Endothelial cell of umbilical vein (primary cell): ENCODE data around the gene ACADVL. TPM values are rescaled to one million over a fixed set of nuclear protein-coding genes. Genes with fewer than 3 reads are reported as not detected.

Source experiments
- BruUV-seq: library from RNA; stranded (reverse); fragments of 400-500 nt; replicated peaks from 2 replicates; lab custom pipeline; 2021; lab: Mats Ljungman, UMichigan
- CTCF ChIA-PET: fragments of 300-600, 350-600 bp; sonication (Branson Sonifier 250); formaldehyde crosslinking; loops from one replicate; lab custom pipeline; 2021; ENCODE audit warnings: antibody characterized with exemption, inconsistent platforms; lab: Charles Lee
- POLR2A ChIA-PET: fragments of 300-600, 350-600 bp; sonication (Branson Sonifier 250); formaldehyde crosslinking; loops from one replicate; lab custom pipeline; 2021; ENCODE audit warnings: antibody characterized with exemption, inconsistent platforms; lab: Charles Lee
- DNase-seq: peaks from one replicate; pipeline ENCODE4 v3.0.0-alpha.2; 2011; ENCODE audit warnings: low read depth, low spot score
- FAIRE-seq: peaks from 2 replicates; lab custom pipeline; 2011; peaks lifted over from hg19 to GRCh38; lab: Jason Lieb, UNC
- H2AFZ ChIP-seq: 2 replicates; pipeline ENCODE4 v1.6.0; 2012; ENCODE audit warnings: low read depth, low read length, control low read depth, inconsistent platforms
- H3K27ac ChIP-seq: 2 replicates; pipeline ENCODE4 v1.5.1; 2011; ENCODE audit warnings: low read depth, mild to moderate bottlenecking, control low read depth, low read length, moderate library complexity; ENCODE audit not compliant: insufficient read depth
- H3K27me3 ChIP-seq, 2 experiments: 2 replicates each; pipeline versions ENCODE4 v1.6.0 to v1.6.1; 2011; ENCODE audit warnings: low read length in 2 of 2, mixed read lengths in 1 of 2; ENCODE audit not compliant: control insufficient read depth in 2 of 2, insufficient read depth in 2 of 2
- H3K36me3 ChIP-seq, 2 experiments: 2 replicates in 1 of 2; 3 replicates in 1 of 2; pipeline ENCODE4 v1.5.1; 2011; ENCODE audit warnings: low read length in 2 of 2, mild to moderate bottlenecking in 1 of 2, moderate library complexity in 1 of 2; ENCODE audit not compliant: control insufficient read depth in 2 of 2, insufficient read depth in 2 of 2; ENCODE audit errors: extremely low read depth in 1 of 2
- H3K4me1 ChIP-seq: 3 replicates; pipeline ENCODE4 v1.5.1; 2011; ENCODE audit warnings: mild to moderate bottlenecking, low read length; ENCODE audit not compliant: control insufficient read depth, insufficient read depth; ENCODE audit errors: extremely low read depth
- H3K4me2 ChIP-seq: 2 replicates; pipeline ENCODE4 v1.6.1; 2011; ENCODE audit warnings: low read length, control low read depth, mixed read lengths; ENCODE audit not compliant: insufficient read depth
- H3K4me3 ChIP-seq, 3 experiments: fragments of 200-600 bp in 1 of 3; sonication (generic), shearing (Covaris generic) in 1 of 3; replicated peaks in 1 of 3; 2 replicates each; pipeline ENCODE4 v1.5.1; 2011 to 2016; ENCODE audit warnings: control low read depth in 3 of 3, low read length in 3 of 3, mild to moderate bottlenecking in 2 of 3, inconsistent platforms in 1 of 3, low read depth in 1 of 3, moderate library complexity in 1 of 3; ENCODE audit not compliant: insufficient read depth in 1 of 3
- H3K79me2 ChIP-seq: 2 replicates; pipeline ENCODE4 v1.6.0; 2012; ENCODE audit warnings: low read length, inconsistent platforms; ENCODE audit not compliant: control insufficient read depth, insufficient read depth
- H3K9ac ChIP-seq: replicated peaks from 2 replicates; pipeline ENCODE3; 2011; ENCODE audit warnings: low read length, control low read depth; ENCODE audit not compliant: insufficient read depth; ENCODE audit errors: extremely low read depth
- H3K9me1 ChIP-seq: replicated peaks from 3 replicates; pipeline ENCODE4 v1.6.0; 2011; ENCODE audit warnings: mild to moderate bottlenecking, low read length; ENCODE audit not compliant: control insufficient read depth, insufficient read depth; ENCODE audit errors: extremely low read depth
- H3K9me3 ChIP-seq: replicated peaks from 2 replicates; pipeline ENCODE4 v1.5.1; 2012; ENCODE audit warnings: low read length, inconsistent platforms; ENCODE audit not compliant: control insufficient read depth, insufficient read depth
- H4K20me1 ChIP-seq: replicated peaks from 2 replicates; pipeline ENCODE3; 2011; ENCODE audit warnings: mild to moderate bottlenecking, low read length; ENCODE audit not compliant: control insufficient read depth, insufficient read depth; ENCODE audit errors: extremely low read depth
- CTCF ChIP-seq, 2 donors: IDR thresholded peaks; 1 replicate in 1 of 2; 2 replicates in 1 of 2; pipeline ENCODE4 v1.5.1; 2011; ENCODE audit warnings: low read length in 2 of 2, mild to moderate bottlenecking in 2 of 2, moderate library complexity in 2 of 2, control low read depth in 1 of 2, inconsistent platforms in 1 of 2, low read depth in 1 of 2; ENCODE audit not compliant: insufficient read depth in 1 of 2; ENCODE audit errors: extremely low read depth in 1 of 2
- EZH2 ChIP-seq: IDR thresholded peaks from 2 replicates; pipeline ENCODE4 v1.6.1; 2012; ENCODE audit warnings: borderline replicate concordance, low read depth, mild to moderate bottlenecking, moderate library complexity, low read length, inconsistent platforms; ENCODE audit not compliant: severe bottlenecking
- FOS ChIP-seq: IDR thresholded peaks from 2 replicates; pipeline ENCODE4 v1.6.1; 2011; ENCODE audit warnings: mild to moderate bottlenecking, low read length, moderate library complexity, borderline replicate concordance; ENCODE audit not compliant: insufficient read depth
- GATA2 ChIP-seq: IDR thresholded peaks from 2 replicates; pipeline ENCODE4 v1.7.0; 2011; ENCODE audit warnings: low read depth, mild to moderate bottlenecking, moderate library complexity, mixed read lengths, low read length; ENCODE audit not compliant: insufficient read length, insufficient read depth
- MAX ChIP-seq: IDR thresholded peaks from 2 replicates; pipeline ENCODE4 v1.6.1; 2011; ENCODE audit not compliant: insufficient read depth, insufficient read length
- MYC ChIP-seq: IDR thresholded peaks from one replicate; pipeline ENCODE4 v1.6.1; 2011; ENCODE audit warnings: mild to moderate bottlenecking, low read depth, low read length
- POLR2AphosphoS5 ChIP-seq: IDR thresholded peaks from 2 replicates; pipeline ENCODE4 v1.6.1; 2012; ENCODE audit warnings: low read depth, mild to moderate bottlenecking, control low read depth, low read length, moderate library complexity; ENCODE audit not compliant: insufficient read depth
- dilution Hi-C: fragments of 300-500 bp; cut with MboI; formaldehyde crosslinking; loops from one replicate; pipeline ENCODE4 v1.15.0; 2019; ENCODE audit warnings: low sequenced_read_pairs; ENCODE audit not compliant: extremely low pct_ligation_motif_present
- intact Hi-C: fragments of 100-400 bp; cut with micrococcal nuclease; formaldehyde crosslinking; loops from one replicate; pipeline ENCODE4 v1.10.0; 2022
- polyA plus RNA-seq, 4 experiments: library from polyadenylated mRNA; depleted of rRNA in 3 of 4; stranded (reverse) in 3 of 4; unstranded in 1 of 4; fragments of >200 nt; gene quantifications; 2 replicates each; pipeline versions ENCODE4 v1.2.1 to v1.2.3, GENCODE V29; 2011 to 2012; ENCODE audit warnings: missing spikeins in 1 of 4
- total RNA-seq: library from RNA; stranded (reverse); gene quantifications from 2 replicates; pipeline ENCODE4 v1.2.3, GENCODE V29; 2021

ACADVL gene
- total and polyA plus RNA-seq, 2 donors (not counting 3 experiments of a cell fraction or from before 2014, with no cell fraction given): 308 to 376 TPM

GRCh38 chr17:7216242-7217112 is 3.3 kb upstream of the ACADVL start:
- FAIRE-seq: no peak
- dilution Hi-C loops: no loop called here
- Histone ChIP-seq H3K27ac (no peak overlapping the region), H3K4me1 (peaks cover 40% of the 10 kb centered on the region), H3K36me3 (peaks cover 0 to 3% of the 10 kb centered on the region in 2 experiments), H3K9ac (peak overlapping the region; percentile 40), H3K9me1 (no peaks in the 10 kb centered on the region), H4K20me1 (no peaks in the 10 kb centered on the region), H3K4me2 (peak overlapping the region; percentile 58), H3K9me3 (no peaks in the 10 kb centered on the region), H3K79me2 (peaks cover 20% of the 10 kb centered on the region), H2AFZ (no peak overlapping the region), H3K4me3 (peak overlapping the region; percentile 52 to 56 (median 54)), H3K27me3 (no peaks in the 10 kb centered on the region)
- intact Hi-C loops: no loop called here
- no TSS peak for BruUV-seq
- ChIA-PET POLR2A (no interaction called here), CTCF (interaction anchor here (0.6 to 1.5 kb wide), 3 partner anchors 113 to 189 kb away, joined by 3 to 4 read pairs (median 4); no protein-coding TSS in a partner anchor)
- TF ChIP-seq GATA2: no peak
- TF ChIP-seq MYC: no peak
- no peak for TF ChIP-seq CTCF (IDR thresholded peaks at IDR 0.05; ENCODE audit: extremely low read depth in 1 of 2, insufficient read depth in 1 of 2, low read depth in 1 of 2, low read length in 2 of 2)
- no peak for TF ChIP-seq POLR2AphosphoS5
- no peak for TF ChIP-seq MAX
- no peak for TF ChIP-seq EZH2
- no peak for TF ChIP-seq FOS
- no peak for DNase-seq
